Effector CD8-positive, alpha-beta T cell (primary cell): ENCODE data around the gene OR10H1.
"Not testable (repeated sequence)": the region's sequence is repeated elsewhere in the genome, so short reads cannot be mapped to it uniquely, and the experiment has no call there.

Experiments used
- DNase-seq: peaks from one replicate; lab custom pipeline; 2025; lab: John Stamatoyannopoulos, UW
- total RNA-seq, 4 experiments: gene quantifications; one replicate each; lab custom pipeline; 2026; lab: John Stamatoyannopoulos, UW

Gene OR10H1, protein sequence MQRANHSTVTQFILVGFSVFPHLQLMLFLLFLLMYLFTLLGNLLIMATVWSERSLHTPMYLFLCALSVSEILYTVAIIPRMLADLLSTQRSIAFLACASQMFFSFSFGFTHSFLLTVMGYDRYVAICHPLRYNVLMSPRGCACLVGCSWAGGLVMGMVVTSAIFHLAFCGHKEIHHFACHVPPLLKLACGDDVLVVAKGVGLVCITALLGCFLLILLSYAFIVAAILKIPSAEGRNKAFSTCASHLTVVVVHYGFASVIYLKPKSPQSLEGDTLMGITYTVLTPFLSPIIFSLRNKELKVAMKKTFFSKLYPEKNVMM
- 0 reads per million in 4 experiments for total RNA-seq

DNA sequence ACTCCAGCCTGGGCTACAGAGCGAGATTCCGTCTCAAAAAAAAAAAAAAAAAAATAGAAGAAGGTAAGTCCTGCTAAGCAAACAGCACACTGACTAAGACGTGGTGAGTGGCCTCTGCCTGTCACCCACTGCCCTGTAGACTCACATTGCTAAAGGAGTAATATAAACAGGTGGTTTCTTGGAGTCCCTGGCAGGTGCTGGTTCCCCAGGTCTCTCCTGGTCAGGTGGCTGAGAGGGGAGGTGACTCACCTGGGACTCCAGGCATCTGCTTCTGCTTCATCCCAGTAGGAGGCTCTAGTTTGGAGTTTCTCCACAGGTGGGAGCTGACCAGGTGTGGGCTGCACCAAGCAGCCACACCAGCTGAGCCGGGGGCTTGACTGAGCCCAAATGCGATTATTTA is at the start of gene OR10H1:
Gene OR10H1 (minus strand): TSS at position 359 of the 400 bp plus-strand sequence. CDS start 7,627 bp downstream, outside the sequence.
- no peak for DNase-seq

DNA sequence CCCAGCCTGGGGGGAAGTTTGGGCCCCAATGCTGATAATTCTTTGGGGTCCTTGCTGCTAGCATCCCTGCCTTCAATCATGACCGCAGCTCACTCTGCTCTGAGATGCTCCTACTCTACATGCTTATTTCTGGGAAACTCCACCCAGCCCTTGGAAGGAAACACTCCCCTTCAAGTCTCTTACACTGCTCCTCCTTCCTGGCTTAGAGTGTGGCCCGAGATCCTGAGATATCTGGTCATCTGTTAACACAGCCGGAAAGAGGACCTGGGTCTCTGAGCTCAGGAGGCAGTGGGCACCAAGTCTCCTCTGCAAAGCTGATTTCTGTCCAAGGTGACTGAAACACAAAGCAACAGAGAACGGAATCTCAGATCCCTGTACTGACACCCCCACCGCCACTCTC is 49.4 kb upstream of the OR10H1 start:
- no peak for DNase-seq

DNA sequence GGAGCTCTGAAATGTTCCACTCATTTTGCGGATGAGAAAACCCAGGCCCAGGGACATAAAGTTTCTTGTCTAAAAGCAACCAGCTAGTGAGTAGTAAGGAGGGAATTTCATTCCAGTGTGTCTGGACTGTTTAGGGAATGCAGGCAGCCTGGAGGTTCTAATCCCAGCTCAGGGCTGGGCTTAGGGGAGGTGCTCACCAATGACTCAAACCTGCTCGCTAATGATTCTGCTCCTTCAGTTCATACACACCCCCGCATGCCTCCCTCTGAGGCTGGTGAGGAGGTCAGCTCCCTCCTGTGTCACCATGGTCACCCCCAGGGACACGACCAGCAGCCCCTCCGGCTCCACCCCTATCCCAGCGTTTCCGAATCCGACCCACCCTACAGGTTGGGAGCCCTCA is 47.8 kb upstream of the OR10H1 start:
- DNase-seq: no peak

DNA sequence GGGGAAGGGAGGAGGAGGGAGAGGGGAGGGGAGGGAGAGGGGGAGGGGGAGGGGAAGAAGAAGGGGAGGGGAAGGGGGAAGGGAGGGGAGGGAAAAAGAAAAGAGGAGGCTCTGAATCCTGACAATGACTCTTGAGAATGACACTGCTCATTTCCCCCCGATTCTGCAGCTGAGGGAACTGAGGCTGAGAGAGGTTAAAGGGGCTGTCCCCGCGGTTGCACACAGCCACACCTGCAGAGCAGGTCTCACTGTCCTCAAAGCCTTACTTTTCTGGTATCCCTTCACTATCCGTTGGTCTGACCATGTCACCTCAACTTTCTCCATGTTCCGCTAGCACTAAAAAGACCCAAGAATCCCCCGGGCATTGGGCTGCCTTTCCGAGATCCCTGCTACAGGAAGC is 47.0 kb upstream of the OR10H1 start:
- DNase-seq: no peak

DNA sequence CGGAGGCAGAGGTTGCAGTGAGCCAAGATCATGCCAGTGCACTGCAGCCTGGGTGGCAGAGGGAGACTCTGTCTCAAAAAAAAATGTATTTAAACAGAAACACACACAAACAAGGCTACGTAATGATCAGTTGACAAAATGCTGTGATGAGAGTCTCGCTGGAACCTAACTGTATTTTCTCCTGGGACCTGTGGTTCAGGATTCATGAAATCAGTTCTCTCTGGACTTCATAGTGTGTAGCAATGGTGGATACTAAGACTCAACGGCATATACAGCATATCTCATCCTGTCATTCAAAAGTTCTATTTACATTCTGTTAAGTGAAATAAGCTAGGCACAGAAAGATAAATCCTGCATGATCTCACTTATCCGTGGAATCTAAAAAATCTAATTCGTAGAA is 45.1 kb upstream of the OR10H1 start:
- no peak for DNase-seq

DNA sequence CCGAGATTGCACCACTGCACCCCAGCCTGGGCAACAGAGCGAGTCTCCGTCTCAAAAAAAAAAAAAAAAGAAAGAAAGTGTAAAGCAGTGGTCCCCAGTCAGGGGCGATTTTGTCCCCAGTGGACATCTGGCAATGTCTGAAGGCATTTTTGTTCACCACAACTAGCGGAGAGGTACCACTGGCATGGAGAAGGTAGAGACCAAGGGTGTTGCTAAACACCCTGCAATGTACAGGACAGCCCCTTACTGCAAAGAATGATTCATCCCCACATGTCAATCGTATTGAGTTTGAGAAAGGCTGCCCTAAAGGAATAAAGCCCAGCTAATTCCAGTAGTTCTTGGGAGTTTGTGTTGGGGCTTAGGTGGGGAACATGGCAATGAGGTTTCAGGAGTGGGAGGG is 43.7 kb upstream of the OR10H1 start:
- DNase-seq: no peak

DNA sequence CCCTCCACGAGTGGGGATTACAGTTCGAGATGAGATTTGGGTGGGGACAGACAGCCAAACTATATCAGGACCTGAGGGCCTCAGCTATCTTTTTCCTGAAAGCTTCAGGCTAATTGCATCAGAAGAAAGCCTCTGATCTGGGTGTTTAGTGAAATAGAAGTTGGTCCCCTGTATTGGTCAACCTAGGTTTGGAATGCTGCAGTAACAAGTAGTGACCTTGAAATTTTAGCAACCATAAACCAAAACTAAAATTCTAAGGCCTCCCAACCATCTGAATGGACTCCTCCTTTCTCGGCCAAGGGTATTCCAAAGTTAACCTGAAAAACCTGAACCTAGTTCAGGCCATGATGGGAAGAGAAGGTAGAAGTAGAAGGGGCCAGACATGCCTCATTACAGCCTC is 34.9 kb upstream of the OR10H1 start:
- no peak for DNase-seq

DNA sequence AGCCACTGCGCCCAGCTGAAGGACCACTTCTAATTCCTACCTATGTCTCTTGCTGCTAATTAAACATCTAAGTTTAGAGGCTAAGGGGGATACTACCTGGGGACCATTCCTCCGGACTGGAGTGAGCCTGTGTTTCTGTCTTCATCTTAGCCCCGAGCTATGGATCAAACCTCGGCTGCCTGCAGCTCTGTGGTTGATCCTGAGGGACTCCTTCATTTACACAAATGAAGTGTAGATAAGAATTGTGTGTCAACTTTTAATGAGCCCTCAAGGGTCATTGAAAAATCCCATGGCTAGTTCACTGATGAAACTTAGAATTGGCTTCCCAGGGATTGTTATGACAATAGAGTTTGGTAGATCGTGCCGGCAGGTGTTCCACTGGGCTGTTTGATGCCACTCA is 31.5 kb upstream of the OR10H1 start:
- DNase-seq: no peak

DNA sequence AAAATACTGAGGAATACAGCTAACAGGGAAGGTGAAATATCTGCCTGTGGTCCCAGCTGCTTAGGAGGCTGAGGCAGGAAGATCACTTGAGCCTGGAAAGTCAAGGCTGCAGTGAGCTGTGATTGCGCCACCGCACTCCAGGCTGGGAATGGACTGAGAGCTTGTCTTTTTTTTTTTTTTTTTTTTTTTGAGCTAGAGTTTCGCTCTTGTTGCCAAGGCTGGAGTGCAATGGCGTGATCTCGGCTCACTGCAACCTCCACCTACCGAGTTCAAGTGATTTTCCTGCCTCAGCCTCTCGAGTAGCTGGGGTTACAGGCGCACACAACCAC is 28.4 kb upstream of the OR10H1 start:
- not testable (repeated sequence) for DNase-seq

DNA sequence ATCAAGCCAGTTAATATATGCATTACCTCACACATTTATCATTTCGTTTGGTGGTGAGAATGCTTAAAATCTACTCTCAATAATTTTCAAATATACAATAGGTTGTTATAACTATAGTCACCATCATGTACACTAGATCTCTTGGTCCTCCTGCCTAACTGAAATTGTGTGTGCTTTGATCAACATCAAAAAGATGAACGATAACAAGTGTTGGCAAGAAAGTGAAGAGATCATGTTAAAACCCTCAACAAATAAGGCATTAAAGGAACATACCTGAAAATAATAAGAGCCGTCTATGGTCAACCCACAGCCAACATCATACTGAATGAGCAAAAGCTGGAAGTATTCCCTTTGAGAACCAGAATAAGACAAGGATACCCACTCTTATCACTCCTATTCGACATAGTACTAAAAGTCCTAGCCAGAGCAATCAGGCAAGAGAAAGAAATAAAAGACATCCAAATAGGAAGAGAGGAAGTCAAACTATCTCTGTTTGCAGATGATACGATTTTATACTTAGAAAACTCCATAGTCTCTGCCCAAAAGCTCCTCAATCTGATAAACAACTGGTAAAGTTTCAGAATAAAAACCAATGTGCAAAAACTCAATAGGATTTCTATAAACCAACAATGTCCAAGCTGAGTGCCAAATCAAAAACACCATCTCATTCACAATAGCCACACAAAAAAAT is 27.9 kb upstream of the OR10H1 start:
- no peak for DNase-seq

DNA sequence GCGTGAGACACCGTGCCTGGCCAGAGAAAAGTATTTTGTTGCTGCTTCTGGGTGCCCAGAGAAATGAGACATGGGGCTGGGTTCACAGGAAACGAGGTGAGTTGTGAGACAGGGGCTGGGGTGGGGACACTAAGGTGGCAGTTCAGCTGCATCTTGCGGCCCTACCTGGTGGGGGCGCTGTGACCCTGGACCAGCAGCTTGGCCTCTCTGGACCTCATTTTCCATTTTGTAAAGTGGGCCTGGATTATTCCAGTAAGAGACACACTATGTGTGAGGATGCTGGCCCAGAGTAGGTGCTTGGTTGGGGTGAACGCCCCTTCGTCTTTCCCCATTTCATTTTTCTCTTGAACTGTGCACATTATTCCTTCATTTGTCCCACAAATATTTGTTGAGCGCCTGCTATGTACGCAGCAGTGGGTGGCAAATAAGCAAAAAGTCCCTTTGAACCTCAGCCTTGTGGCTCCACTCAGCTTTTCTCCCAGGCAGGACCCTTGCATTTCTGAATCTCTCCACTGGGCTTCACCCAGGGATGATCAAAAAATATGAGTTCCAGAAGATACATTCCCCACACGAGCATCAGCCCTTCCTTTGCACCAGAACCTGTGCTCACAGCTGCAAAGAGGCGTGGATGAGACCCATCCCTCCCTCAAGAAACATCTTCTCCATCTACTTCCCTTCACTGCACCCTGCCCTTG is 26.6 kb upstream of the OR10H1 start:
- DNase-seq: no peak

DNA sequence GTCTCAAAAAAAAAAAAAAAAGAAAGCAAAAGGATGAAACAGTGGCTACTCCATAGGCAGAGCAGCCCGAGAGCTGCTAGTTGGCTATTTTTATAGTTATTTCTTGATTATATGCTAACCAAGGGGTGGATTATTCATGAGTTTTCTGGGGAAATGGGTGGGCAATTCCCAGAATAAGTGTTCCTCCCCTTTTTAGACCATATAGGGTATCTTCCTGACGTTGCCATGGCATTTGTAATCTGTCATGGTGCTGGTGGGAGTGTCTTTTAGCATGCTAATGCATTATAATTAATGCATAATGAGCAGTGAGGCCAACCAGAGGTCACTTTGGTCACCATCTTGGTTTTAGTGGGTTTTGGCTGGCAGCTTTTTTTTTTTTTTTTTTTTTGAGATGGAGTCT is 25.4 kb upstream of the OR10H1 start:
- no peak for DNase-seq

DNA sequence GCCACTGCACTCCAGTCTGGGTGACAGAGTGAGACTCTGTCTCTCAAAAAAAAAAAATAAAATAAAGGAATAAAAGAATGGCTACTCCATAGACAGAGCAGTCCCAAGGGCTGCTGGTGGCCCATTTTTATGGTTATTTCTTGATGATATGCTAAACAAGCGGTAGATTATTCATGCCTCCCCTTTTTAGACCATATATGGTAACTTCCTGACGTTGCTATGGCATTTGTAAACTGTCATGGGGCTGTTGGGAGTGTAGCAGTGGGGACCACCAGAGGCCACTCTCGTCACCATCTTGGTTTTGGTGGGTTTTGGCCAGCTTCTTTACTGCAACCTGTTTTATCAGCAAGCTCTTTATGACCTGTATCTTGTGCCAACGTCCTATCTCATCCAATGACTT is 24.4 kb upstream of the OR10H1 start:
- not testable (repeated sequence) for DNase-seq

DNA sequence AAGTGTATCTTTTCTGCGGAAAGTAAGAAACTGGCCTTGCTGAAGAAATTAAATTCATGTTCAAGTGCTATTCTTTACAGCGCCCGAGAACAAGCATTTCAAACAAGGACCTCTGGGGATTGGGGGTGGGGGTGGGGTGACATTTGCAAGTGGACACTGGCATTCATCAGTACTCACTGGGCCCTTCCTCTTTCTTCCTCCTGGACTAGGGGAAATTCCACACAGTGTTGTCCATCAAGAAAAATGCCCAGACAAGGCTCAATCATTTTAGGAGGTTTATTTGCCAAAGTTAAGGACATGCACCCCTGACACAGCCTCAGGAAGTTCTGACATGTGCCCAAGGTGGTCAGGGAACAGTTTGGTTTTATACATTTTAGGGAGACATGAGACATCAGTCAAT is 22.9 kb upstream of the OR10H1 start:
- DNase-seq: no peak

DNA sequence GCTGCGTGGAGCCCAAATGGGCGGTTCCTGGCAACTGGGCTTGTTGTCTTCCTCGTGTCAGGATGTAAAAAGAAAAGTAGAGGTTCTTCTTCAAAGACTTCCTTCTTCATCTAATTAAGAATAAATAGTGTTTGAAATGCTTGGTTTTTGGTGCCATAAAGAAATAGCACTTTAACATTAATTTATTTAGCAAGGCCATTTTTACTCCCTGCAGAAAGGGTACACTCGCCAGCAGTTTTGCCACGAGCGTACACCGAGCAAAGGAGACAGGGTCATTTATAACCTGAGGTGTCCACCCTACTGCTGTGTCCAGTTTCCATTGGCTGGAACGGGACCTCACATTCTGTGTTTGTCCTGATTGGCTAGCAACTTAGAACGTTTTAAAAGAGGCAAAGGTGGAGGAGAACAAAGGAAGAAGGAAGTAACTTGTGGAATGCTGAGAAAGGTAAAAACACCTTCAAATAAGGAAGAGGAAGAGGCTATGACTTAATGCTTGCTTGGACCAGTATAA is 21.8 kb upstream of the OR10H1 start:
- no peak for DNase-seq

DNA sequence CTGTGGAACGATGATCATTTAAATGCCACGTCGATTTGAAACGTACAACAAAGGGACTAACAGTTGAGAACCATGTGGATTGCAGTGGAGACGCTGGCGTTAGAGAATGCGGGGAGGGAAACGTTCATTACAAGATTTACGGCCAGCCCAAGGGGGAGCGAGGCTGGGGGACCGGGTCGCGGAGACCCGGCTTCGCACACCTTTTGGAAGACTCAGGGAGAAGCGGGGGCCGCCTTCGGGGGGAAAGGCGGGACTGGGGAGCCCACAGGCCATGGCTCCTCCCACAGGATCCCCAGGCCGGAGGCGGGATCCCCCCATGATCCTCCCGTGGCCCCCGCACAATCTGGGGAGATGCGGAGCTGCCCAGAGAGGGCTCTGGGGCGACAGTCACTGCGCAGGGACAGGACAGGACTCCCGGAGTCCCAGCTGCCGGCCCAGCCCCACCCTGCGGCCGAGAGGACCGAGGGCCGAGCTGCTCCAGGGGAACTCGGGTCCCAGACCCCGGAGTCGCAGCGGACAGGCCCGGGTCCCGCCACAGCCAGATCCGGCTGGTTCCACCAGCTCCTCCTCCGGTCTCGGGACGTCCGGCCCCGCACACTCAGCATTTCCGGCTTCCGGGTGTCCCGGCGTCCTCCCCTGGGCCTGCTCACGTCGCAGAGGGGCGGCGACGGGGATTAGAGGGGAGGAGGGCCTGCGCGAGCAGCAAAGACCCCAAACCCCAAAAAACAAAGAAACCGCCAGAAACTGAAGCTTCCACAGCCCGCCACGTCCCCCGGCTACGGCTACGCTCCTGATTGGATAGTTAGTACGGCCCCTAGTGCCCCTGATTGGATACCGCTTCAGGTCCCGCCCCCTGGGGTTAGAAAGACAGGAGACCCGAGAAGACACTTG is 21.1 kb upstream of the OR10H1 start:
- peak; percentile 94 for DNase-seq

DNA sequence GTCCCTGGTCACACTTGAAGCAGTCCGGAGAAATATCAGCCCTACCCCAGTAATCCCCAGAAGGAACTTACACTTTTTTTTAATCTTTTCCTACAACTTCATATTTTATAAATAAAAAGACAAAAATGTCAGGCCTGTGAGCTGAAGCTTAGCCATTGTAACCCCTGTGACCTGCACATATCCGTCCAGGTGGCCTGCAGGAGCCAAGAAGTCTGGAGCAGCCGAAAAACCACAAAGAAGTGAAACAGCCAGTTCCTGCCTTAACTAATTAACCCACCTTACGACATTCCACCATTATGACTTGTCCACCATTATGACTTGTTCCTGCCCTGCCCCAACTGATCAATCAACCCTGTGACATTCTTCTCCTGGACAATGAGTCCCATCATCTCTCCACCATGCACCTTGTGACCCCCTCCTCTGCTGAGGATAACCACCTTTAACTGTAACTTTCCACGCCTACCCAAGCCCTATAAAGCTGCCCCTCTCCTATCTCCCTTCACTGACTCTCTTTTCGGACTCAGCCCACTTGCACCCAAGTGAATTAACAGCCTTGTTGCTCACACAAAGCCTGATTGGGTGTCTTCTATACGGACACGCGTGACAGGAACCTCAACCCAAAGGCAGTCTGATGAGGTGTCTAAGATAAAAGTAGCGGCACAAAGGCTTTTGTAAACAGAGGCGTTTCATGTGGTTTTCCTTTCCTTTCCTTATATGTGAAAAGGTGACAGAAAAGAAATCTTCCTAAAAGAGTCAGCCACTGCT is 20.3 kb upstream of the OR10H1 start:
- DNase-seq: peak; percentile 44

DNA sequence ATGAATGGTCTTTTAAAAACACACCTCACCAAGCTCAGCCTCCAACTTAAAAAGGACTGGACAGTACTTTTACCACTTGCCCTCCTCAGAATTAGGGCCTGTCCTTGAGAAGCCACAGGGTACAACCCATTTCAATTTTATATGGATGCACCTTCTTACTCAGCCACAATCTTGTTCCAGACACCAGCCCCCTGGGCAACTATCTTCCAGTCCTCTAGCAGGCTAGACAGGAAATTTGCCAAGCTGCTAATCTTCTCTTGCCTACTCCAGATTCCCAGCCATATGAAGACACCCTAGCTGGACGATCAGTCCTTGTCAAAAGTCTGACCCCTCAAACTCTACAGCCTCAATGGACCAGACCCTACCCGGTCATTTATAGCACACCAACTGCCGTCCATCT is 18.8 kb upstream of the OR10H1 start:
- not testable (repeated sequence) for DNase-seq

DNA sequence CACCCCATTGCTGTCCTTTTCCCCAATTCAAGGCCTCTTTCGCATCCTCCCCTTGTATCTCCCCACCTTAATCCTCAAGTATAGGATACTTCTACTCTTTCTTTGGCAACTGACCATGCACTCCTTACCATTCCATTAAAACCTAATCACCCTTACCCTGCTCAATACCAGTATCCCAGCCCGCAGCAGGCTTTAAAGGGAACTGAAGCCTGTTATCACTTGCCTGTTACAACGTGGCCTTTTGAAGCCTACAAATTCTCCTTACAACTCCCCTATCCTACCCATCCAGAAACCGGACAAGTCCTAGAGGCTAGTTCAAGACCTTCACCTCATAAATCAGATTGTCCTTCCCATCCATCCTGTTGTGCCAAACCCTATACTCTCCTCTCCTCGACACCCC is 16.2 kb upstream of the OR10H1 start:
- DNase-seq: no peak

DNA sequence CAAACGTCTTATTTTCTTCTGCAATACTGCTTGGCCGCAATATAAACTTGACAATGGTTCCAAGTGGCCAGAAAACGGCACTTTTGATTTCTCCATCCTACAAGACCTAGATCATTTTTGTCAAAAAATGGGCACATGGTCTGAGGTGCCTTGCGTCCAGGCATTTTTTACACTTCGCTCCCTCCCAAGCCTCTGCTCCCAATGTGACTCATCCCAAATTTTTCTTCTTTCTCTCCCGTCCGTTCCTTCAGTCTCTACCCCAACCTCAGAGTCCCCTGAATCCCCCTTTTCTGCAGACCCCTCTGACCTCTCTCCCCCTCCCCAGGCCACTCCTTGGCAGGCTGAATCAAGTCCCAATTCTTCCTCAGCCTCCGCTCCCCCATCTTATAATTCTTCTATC is 14.3 kb upstream of the OR10H1 start:
- DNase-seq: no peak

DNA sequence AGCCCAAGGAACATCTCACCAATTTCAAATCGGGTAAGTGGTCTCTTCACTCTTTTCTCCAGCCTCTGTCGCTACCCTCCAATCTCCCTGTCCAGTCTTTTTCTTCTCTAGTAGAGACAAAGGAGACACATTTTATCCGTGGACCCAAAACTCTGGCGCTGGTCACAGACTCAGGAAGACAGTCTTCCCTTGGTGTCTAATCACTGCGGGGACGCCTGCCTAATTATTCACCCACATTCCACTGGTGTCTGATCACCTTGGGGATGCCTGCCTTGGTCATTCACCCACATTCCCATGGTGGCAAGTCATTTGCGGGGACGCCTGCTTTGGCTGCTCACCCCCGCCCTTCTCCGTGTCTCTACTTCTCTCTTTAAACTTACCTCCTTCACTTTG is 13.8 kb upstream of the OR10H1 start:
- DNase-seq: no peak
